ENCODE data around the gene RXRB.

Gene RXRB

DNA sequence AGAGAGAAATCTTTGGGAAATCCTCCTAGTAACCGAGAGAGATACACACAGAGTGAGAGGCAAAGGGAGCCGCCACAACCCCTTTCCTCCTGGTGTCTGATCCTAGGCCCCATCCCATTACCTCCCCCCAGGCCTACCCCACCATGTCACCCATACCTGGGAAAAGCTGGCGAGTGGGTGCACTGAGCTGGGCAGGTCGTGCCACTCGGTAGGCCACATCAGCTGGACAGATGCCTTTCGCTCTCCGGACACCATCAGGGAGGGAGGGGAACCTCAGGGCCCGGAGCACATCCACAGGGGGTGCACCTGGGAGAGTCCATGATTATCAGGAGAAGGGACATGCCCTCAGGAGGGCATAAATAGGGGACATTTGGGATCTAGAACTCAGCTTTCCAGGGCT is 11.3 kb downstream of the RXRB start:
- Histone ChIP-seq H3K4me1 (ENCODE audit: insufficient read depth, low read length, poor library complexity, severe bottlenecking) (peaks cover 3% of the 10 kb centered on the region), H4K20me1 (ENCODE audit: insufficient read depth, low read length, poor library complexity, severe bottlenecking) (no peaks in the 10 kb centered on the region), H3K9ac (ENCODE audit: low read depth, low read length, poor library complexity, severe bottlenecking) (no peak overlapping the region), H3K36me3 (ENCODE audit: insufficient read depth, low read length) (peaks cover 3% of the 10 kb centered on the region; the same call in 1 of the 2 replicates), H3K9me3 (ENCODE audit: insufficient read depth, low read depth, low read length) (no peaks in the 10 kb centered on the region), H3K79me2 (ENCODE audit: insufficient read depth, low read length) (no peaks in the 10 kb centered on the region), H3K27me3 (ENCODE audit: insufficient read depth, low read length, poor library complexity, severe bottlenecking) (peaks cover 37% of the 10 kb centered on the region), H3K4me3 (ENCODE audit: low read length, poor library complexity, severe bottlenecking) (no peak overlapping the region), H3K9me2 (replicated peaks; ENCODE audit: low read depth, low read length) (no peaks in the 10 kb centered on the region), H3K4me2 (ENCODE audit: low read depth, low read length, poor library complexity, severe bottlenecking) (no peak overlapping the region), H3F3A (ENCODE audit: low read depth) (no peaks in the 10 kb centered on the region), H2AFZ (ENCODE audit: low read length) (no peak overlapping the region)
- TF ChIP-seq, protein P1, sequence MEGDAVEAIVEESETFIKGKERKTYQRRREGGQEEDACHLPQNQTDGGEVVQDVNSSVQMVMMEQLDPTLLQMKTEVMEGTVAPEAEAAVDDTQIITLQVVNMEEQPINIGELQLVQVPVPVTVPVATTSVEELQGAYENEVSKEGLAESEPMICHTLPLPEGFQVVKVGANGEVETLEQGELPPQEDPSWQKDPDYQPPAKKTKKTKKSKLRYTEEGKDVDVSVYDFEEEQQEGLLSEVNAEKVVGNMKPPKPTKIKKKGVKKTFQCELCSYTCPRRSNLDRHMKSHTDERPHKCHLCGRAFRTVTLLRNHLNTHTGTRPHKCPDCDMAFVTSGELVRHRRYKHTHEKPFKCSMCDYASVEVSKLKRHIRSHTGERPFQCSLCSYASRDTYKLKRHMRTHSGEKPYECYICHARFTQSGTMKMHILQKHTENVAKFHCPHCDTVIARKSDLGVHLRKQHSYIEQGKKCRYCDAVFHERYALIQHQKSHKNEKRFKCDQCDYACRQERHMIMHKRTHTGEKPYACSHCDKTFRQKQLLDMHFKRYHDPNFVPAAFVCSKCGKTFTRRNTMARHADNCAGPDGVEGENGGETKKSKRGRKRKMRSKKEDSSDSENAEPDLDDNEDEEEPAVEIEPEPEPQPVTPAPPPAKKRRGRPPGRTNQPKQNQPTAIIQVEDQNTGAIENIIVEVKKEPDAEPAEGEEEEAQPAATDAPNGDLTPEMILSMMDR (conservative IDR thresholded peaks at IDR 0.05; ENCODE audit: low read length), result no peak
- no peak for TF ChIP-seq EZH2phosphoT487 (IDR thresholded peaks at IDR 0.05; ENCODE audit: borderline replicate concordance)

DNA sequence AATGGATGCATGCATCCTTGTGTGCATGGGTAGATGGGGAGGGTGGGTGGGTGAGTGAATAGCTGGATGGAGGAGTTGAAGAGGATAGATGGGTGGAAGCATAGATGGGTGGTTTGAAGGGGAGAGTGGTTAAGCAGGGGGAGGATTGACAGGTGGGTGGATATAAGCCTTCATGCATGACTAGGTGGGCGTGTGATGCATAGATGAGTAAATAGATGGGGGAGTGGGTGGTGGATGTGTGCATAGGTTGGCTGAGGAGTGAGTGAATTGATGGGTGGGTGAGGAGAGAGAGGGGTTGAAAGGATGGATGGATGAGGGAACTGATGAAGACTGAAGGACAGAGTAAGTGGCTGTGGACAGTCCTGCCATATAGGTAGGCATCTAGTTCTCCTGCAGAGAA is 12.7 kb downstream of the RXRB start:
- no peak overlapping the region for H2AFZ ChIP-seq (ENCODE audit: low read length)
- no peak overlapping the region for H3K9ac ChIP-seq (ENCODE audit: low read depth, low read length, poor library complexity, severe bottlenecking)
- H3K27me3 ChIP-seq (ENCODE audit: insufficient read depth, low read length, poor library complexity, severe bottlenecking), result peaks cover 43% of the 10 kb centered on the region
- H3K4me3 ChIP-seq (ENCODE audit: low read length, poor library complexity, severe bottlenecking), result no peak overlapping the region
- no peaks in the 10 kb centered on the region for H3K36me3 ChIP-seq (ENCODE audit: insufficient read depth, low read length)
- H4K20me1 ChIP-seq (ENCODE audit: insufficient read depth, low read length, poor library complexity, severe bottlenecking), result no peaks in the 10 kb centered on the region
- H3K9me3 ChIP-seq (ENCODE audit: insufficient read depth, low read depth, low read length), result no peaks in the 10 kb centered on the region
- peaks cover 16% of the 10 kb centered on the region for H3K4me1 ChIP-seq (ENCODE audit: insufficient read depth, low read length, poor library complexity, severe bottlenecking)
- no peaks in the 10 kb centered on the region for H3K9me2 ChIP-seq (replicated peaks; ENCODE audit: low read depth, low read length)
- no peak for TF ChIP-seq EZH2phosphoT487 (IDR thresholded peaks at IDR 0.05; ENCODE audit: borderline replicate concordance)
- TF ChIP-seq, protein P1 (conservative IDR thresholded peaks at IDR 0.05; ENCODE audit: low read length), result no peak
- no peaks in the 10 kb centered on the region for H3K79me2 ChIP-seq (ENCODE audit: insufficient read depth, low read length)
- no peaks in the 10 kb centered on the region for H3F3A ChIP-seq (ENCODE audit: low read depth)
- no peak overlapping the region for H3K4me2 ChIP-seq (ENCODE audit: low read depth, low read length, poor library complexity, severe bottlenecking)

DNA sequence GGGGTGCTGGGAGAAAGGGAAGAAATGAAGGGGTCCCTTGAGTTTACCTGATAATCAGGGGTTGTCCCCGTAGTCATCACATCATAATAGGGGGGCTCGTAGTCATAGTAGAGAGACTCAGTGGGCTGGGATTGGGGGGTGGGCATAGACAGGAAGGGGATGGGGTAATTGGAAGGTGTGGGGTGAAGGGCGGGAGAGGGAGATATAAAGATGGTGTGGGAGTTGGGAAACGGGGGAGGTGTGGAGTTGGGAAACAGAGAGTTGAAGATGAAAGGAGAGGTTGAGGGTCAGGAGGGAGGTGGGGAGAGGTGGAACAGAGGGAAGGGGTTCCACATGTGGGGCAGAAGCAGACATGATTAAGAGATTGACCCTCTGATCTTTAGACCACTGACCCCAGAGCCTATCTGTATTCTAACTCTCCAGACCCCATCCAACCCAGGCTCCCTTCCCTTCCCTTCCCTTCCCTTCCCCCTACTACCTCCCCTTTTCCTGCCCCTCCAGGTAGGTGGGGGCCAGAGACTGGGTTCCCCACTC is 14.7 kb downstream of the RXRB start:
- TF ChIP-seq, protein P1 (conservative IDR thresholded peaks at IDR 0.05; ENCODE audit: low read length), result no peak
- TF ChIP-seq EZH2phosphoT487 (IDR thresholded peaks at IDR 0.05; ENCODE audit: borderline replicate concordance), result no peak
- no peak overlapping the region for H3K9ac ChIP-seq (ENCODE audit: low read depth, low read length, poor library complexity, severe bottlenecking)
- H3K4me2 ChIP-seq (ENCODE audit: low read depth, low read length, poor library complexity, severe bottlenecking), result no peak overlapping the region
- no peak overlapping the region for H2AFZ ChIP-seq (ENCODE audit: low read length)
- peaks cover 64% of the 10 kb centered on the region for H3K27me3 ChIP-seq (ENCODE audit: insufficient read depth, low read length, poor library complexity, severe bottlenecking)
- H4K20me1 ChIP-seq (ENCODE audit: insufficient read depth, low read length, poor library complexity, severe bottlenecking), result no peaks in the 10 kb centered on the region
- H3K4me1 ChIP-seq (ENCODE audit: insufficient read depth, low read length, poor library complexity, severe bottlenecking), result peaks cover 17% of the 10 kb centered on the region
- no peak overlapping the region for H3K4me3 ChIP-seq (ENCODE audit: low read length, poor library complexity, severe bottlenecking)
- H3K36me3 ChIP-seq (ENCODE audit: insufficient read depth, low read length), result no peaks in the 10 kb centered on the region
- no peaks in the 10 kb centered on the region for H3K9me3 ChIP-seq (ENCODE audit: insufficient read depth, low read depth, low read length)
- no peaks in the 10 kb centered on the region for H3K79me2 ChIP-seq (ENCODE audit: insufficient read depth, low read length)
- H3F3A ChIP-seq (ENCODE audit: low read depth), result no peaks in the 10 kb centered on the region
- H3K9me2 ChIP-seq (replicated peaks; ENCODE audit: low read depth, low read length), result no peaks in the 10 kb centered on the region
